ENCODE measurements around the gene C6orf141. TPM values are rescaled to one million over a fixed set of nuclear protein-coding genes. Genes with fewer than 3 reads are reported as not detected.

C6orf141 gene
- total and polyA plus RNA-seq, 10 of the 15 experiments (the other 5 are each of a cell fraction or from before 2014, with no cell fraction given), result 0.05 to 0.19 TPM; not detected in 8

DNA sequence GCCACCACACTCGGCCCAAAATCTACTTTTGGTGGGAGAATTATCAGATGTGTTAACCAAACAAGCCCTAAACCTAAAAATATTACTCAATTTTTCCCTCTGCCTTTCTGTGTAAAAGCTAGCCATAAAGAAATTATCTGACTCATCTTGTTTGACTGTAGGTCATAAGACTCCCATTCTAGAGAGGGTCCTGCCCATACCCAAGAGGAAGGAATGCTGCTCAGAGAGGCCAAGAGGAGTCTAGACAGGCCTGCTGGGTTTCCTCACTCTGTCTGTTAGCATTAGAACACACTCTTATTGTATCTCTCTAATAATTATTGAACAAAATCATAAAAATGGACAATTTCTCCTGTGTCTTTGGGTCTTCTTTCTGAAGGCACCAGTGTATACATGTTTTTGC lies 26.1 kb downstream of the C6orf141 start (continued):
- TF ChIP-seq, protein P1, sequence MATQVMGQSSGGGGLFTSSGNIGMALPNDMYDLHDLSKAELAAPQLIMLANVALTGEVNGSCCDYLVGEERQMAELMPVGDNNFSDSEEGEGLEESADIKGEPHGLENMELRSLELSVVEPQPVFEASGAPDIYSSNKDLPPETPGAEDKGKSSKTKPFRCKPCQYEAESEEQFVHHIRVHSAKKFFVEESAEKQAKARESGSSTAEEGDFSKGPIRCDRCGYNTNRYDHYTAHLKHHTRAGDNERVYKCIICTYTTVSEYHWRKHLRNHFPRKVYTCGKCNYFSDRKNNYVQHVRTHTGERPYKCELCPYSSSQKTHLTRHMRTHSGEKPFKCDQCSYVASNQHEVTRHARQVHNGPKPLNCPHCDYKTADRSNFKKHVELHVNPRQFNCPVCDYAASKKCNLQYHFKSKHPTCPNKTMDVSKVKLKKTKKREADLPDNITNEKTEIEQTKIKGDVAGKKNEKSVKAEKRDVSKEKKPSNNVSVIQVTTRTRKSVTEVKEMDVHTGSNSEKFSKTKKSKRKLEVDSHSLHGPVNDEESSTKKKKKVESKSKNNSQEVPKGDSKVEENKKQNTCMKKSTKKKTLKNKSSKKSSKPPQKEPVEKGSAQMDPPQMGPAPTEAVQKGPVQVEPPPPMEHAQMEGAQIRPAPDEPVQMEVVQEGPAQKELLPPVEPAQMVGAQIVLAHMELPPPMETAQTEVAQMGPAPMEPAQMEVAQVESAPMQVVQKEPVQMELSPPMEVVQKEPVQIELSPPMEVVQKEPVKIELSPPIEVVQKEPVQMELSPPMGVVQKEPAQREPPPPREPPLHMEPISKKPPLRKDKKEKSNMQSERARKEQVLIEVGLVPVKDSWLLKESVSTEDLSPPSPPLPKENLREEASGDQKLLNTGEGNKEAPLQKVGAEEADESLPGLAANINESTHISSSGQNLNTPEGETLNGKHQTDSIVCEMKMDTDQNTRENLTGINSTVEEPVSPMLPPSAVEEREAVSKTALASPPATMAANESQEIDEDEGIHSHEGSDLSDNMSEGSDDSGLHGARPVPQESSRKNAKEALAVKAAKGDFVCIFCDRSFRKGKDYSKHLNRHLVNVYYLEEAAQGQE (IDR thresholded peaks at IDR 0.05; ENCODE audit: low read depth, low read length), result no peak

DNA sequence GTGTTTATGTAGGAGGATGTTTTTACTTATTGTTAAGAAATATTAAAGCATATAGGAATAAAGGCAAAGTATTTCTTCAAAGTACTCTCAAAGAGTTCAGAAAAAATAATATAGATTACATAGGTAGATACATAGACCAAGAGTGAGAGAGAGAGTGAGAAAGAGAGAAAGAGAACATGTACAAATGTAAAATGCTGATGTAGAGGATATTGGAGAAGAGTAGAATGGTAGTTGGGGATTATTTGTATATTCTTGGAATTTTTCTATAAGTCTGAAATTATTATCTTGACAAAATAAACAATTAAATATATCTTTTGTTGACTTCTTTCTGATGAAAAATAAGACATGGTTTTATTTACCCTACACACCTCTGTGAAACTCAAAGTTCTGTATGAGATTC lies 29.2 kb downstream of the C6orf141 start:
- no peaks in the 10 kb centered on the region for H4K20me1 ChIP-seq (ENCODE audit: control insufficient read depth, insufficient read depth)
- H3K9me3 ChIP-seq (replicated peaks; ENCODE audit: control insufficient read depth, insufficient read depth, low read length), result no peaks in the 10 kb centered on the region; the same call in 2 of the 3 replicates
- CTCF ChIA-PET, result no interaction called here
- H3K9ac ChIP-seq (ENCODE audit: control insufficient read depth, insufficient read depth, low read length), result no peak overlapping the region
- RAD21 ChIA-PET (ENCODE audit: unreplicated experiment), result no interaction called here
- no peaks in the 10 kb centered on the region for H3K36me3 ChIP-seq (ENCODE audit: control insufficient read depth in 2 of 2, insufficient read depth in 2 of 2, low read length in 1 of 2)
- DNase-seq (ENCODE audit: low read depth, low spot score) (no peak), ATAC-seq (no peak), FAIRE-seq (no peak)
- POLR2A ChIA-PET, result no interaction called here
- H3K27me3 ChIP-seq (replicated peaks in 1 of 2; ENCODE audit: control insufficient read depth in 2 of 2, insufficient read depth in 2 of 2, low read length in 1 of 2), result no peaks in the 10 kb centered on the region
- intact Hi-C loops (cut with micrococcal nuclease; ENCODE audit: unreplicated experiment), result no loop called here
- H2AFZ ChIP-seq (ENCODE audit: control insufficient read depth, low read depth, low read length), result no peak overlapping the region
- TF ChIP-seq RBBP5 (conservative IDR thresholded peaks at IDR 0.05), result no peak
- no peak for TF ChIP-seq SUPT20H (IDR thresholded peaks at IDR 0.05; ENCODE audit: borderline replicate concordance, control insufficient read depth, low read depth, low read length)
- TF ChIP-seq POLR2AphosphoS5 (IDR thresholded peaks at IDR 0.05; ENCODE audit: low read length), result no peak
- TF ChIP-seq, protein P2, sequence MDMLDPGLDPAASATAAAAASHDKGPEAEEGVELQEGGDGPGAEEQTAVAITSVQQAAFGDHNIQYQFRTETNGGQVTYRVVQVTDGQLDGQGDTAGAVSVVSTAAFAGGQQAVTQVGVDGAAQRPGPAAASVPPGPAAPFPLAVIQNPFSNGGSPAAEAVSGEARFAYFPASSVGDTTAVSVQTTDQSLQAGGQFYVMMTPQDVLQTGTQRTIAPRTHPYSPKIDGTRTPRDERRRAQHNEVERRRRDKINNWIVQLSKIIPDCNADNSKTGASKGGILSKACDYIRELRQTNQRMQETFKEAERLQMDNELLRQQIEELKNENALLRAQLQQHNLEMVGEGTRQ (IDR thresholded peaks at IDR 0.05; ENCODE audit: borderline replicate concordance, low read depth, low read length), result no peak
- H3K4me1 ChIP-seq (ENCODE audit: control insufficient read depth, insufficient read depth, low read length), result no peaks in the 10 kb centered on the region
- H3K4me3 ChIP-seq, result no peak overlapping the region
- in situ Hi-C loops (cut with MboI), result no loop called here
- H3K27ac ChIP-seq (ENCODE audit: control insufficient read depth, insufficient read depth), result no peak overlapping the region
- SMC1A ChIA-PET (ENCODE audit: uncharacterized antibody, unreplicated experiment), result no interaction called here
- no TSS peak for BruUV-seq (replicated peaks)
- no peaks in the 10 kb centered on the region for H3K79me2 ChIP-seq (ENCODE audit: control insufficient read depth, insufficient read depth, low read length)
- H3K4me2 ChIP-seq (ENCODE audit: control insufficient read depth, insufficient read depth), result no peak overlapping the region
